HG03442 (cell line): Measurements from ENCODE around the gene RB1.
A peak's percentile ranks its signal among the peaks of the same experiment; 100 is the strongest.

ENCODE experiments used
- ATAC-seq: cut with Tn5 transposase; IDR thresholded peaks from one replicate; pipeline ENCODE4 v1.9.1; 2021; ENCODE audit warnings: mild to moderate bottlenecking, moderate library complexity; ENCODE audit not compliant: unreplicated experiment

RB1 gene

DNA sequence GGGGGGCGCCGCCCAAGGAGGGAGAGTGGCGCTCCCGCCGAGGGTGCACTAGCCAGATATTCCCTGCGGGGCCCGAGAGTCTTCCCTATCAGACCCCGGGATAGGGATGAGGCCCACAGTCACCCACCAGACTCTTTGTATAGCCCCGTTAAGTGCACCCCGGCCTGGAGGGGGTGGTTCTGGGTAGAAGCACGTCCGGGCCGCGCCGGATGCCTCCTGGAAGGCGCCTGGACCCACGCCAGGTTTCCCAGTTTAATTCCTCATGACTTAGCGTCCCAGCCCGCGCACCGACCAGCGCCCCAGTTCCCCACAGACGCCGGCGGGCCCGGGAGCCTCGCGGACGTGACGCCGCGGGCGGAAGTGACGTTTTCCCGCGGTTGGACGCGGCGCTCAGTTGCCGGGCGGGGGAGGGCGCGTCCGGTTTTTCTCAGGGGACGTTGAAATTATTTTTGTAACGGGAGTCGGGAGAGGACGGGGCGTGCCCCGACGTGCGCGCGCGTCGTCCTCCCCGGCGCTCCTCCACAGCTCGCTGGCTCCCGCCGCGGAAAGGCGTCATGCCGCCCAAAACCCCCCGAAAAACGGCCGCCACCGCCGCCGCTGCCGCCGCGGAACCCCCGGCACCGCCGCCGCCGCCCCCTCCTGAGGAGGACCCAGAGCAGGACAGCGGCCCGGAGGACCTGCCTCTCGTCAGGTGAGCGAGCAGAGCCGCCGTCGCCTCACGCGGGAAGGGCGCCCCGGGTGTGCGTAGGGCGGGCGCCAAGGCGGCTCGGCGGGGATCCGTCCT is at the start of gene RB1:
Gene RB1 (plus strand): TSS at position 393 of the 784 bp plus-strand sequence. CDS start 162 bp downstream, at position 555.
- ATAC-seq = peak; percentile 78

DNA sequence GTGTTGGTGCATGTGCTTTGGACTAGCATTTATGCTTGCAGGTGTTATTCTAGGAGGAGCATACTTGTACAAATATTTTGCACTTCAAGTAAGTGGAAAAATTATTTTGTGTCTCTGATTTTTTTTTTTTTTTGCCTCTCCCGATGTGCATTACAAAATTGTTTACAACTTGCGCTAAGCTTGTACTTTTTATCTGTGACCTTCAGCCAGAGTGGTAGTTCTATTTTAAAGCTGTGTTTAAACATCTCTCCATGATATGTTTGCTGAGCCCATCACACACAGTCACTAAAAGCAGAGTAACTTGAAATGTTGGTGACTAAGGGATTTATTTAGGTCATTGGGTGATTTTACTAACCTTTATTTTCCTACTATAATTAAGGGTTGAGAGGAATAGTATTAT is 49.7 kb upstream of the RB1 start:
- no peak for ATAC-seq

DNA sequence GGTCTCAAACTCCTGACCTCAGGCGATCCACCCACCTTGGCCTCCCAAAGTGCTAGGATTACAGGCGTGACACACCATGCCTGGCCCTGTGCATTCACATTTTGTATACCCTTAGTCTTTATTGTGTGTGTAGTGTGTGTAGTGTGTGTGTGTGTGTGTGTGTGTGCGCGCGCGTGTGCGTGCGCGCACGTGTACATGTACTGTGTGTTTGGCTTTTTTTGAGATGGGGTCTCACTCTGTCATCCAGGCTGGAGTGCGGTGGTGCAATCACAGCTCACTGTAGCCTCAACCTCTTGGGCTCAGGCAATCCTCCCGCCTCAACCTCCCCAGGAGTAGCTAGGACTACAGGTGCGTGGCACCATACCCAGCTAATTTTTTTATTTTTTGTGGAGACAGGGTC is 48.5 kb upstream of the RB1 start:
- no peak for ATAC-seq

DNA sequence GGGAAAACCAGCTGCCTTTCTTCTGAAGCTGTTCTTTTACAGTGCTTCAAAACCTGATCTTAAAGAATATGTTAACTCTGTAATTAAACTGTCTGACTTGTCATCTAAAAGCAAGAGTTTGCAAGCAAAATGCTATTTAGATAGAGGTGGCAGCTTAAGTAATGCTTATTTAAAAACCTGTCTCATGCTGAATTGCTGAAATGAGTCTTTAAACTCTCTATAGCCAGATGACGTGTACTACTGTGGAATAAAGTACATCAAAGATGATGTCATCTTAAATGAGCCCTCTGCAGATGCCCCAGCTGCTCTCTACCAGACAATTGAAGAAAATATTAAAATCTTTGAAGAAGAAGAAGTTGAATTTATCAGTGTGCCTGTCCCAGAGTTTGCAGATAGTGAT is 47.6 kb upstream of the RB1 start:
- ATAC-seq = no peak

DNA sequence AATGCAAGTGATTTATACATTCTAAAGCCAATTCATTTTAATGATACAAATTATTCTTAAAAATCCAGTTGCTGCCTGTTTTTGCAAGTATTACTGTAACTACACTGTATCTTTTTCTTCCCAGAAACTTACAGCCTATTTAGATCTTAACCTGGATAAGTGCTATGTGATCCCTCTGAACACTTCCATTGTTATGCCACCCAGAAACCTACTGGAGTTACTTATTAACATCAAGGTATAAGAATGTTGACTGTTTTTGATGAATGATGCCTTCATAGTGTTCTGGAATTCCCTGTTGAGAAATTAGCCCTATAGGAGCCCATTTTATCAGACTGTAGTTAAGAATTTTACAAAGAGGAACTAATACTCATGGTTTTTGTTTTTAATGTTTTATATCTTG is 45.5 kb upstream of the RB1 start:
- ATAC-seq = no peak

DNA sequence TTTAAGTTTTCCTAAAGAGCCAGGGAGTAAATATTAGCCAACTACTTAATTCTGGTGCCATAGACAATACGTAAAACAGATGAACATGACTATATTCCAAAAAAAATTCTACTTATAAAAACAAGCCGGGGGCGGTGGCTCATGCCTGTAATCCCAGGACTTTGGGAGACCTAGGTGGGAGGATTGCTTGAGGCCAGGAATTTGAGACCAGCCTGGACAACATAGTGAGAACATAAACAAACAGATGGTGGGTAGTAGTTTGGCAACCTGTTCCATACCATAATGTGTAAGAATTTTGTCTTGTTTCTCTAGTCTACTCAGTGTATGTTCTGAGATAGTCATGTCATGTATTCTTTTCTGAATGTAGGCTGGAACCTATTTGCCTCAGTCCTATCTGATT is 45.1 kb upstream of the RB1 start:
- ATAC-seq = no peak

DNA sequence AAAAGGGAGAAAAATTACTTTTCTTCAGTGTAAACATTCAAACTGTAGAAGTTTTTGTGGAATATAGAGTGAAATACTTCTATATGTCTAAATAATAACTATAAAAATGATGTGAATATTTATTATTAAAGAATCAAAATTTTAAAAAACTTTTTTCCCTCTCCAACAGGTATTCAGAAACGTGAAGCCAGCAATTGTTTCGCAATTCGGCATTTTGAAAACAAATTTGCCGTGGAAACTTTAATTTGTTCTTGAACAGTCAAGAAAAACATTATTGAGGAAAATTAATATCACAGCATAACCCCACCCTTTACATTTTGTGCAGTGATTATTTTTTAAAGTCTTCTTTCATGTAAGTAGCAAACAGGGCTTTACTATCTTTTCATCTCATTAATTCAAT is 42.6 kb upstream of the RB1 start:
- ATAC-seq = no peak

DNA sequence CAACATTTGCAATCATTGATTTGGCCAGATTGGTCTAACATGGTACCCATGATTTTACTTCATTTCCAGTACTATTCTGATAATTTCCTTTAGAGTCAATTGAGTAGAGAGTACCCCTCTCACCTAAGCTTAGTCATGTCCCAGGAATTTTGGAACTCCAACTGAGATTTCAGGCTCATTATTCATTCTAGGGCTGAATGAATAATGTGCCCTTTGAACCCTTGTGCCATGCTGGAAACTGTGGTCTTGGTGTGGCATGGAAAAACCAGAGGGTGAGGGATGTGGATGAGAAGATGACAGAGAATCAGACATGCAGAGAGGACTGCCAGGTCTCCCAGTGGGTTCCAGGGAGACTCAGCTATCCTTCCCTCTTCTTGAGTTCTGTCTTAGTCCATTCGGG is 40.4 kb upstream of the RB1 start:
- ATAC-seq = no peak

DNA sequence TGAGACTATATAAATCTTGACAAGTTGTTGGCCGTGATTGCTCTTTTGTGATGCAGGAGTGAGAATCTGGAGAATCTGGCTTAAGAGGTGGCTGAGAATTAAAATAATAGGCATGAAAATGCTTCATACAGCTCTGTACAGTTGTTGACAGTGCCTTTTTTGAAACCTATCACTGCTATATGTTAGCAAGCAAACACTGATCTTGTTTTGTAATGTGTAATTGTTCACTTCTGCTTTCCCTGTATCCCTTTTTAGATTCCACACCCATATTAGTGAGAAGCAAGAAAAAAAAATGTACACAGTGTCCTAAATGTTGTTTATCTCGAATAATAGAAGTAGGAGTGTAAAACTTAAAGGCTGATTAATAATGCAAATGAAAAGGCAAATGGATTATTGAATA is 39.5 kb upstream of the RB1 start:
- ATAC-seq = no peak

DNA sequence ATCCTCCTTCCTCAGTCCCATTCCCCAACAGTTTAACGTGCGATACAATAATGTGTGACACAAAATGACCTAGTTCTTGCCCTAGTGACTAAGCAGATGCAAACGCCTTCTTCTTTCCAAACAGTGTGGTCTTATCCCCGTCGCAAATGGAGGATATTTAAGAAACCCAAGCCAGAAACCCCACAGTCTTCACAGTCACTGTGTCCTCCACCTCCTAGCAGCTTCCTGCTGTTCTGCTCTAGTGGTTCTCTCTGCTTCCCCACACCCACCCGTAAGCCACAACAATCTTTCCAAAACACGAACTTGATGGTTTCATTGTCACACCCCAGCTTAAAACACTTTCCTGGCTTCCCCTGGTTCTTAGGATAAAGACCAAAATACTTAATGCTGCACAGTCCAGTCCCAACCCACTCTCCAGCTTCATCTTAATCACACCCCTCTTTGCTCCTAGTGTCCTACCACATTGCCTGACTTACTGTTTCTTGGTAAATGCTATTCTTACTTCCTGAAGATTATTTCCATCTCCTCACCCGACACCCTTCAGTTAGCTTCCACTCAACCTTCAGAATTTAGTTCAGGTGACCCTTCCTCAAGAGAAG is 38.2 kb upstream of the RB1 start:
- ATAC-seq = peak; percentile 80

DNA sequence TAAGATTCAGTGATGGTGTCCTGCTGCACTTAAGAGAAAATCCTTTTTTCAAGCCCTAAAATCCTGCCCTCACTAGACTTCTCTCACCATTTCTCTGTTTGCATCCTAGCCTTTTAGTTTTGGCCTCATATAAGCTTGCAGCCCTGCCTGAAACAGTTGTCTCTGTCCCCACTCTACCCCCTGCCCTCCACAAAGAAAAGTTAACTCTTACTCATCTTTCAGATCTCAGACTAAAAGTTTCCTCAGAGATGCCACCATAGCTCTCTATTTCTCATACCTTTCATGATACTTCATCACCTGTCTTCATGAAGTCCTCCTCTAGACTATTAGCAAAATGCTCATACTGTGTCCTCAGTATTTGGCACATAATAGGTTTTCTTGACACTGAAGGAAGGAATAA is 37.4 kb upstream of the RB1 start:
- no peak for ATAC-seq

DNA sequence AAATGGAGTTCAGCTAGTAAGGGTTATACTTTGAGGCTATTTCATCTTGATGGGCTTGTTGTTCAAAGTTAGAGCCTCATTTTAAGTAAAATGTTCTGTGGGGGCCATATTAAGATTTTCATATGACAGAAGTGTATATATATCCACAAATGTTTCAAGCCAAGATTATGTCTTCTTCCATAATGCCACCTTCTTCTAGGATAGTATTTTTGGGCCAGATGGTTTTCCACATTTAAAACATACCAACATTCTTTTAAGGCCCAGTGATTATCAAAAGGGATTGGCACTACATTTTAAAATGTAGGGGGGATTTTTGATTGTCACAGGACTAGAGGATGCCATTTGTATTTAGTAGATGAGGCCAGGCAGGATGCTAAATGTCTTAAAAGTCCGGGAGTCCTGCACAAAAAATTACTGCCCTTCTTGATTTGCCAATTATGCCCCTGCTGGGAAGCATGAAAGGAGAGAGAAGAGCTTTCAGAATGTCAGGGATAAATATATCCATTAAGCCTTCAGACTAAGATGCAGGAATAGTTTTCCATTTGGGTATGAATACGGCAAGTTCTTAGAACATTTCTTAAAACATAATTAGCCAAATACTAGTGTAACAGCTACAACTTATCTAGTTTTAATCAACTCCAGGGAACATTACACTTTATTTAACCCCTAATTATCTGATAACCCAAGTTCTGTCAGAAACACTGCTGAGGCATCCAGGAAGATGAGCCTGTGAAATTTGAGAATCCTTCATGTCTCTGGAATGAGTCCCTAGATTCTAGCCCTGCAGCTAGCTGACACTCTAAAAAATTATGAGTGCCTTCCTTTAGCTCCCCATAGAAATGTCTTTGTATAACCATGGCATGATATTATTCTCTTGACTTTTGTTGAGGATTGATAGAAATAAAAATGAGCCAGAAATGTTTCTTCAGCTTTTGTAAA is 36.6 kb upstream of the RB1 start:
- ATAC-seq = no peak

DNA sequence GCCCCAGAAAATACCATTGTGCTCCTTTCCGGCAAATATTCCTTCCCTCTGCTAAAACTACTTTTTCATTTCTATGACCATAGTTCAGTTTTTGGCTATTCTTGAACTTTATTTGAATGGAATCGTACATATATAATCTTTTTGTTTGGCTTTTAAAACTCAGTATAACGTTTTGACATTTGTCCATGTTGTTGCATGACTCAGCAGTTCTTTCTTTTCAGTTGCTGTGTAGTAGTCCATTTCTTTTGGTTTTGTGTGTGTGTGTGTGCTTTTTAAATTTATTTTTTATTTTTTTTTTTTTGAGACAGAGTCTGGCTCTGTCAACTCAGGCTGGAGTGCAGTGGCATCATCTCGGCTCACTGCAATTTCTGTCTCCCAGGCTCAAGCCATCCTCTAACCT is 35.5 kb upstream of the RB1 start:
- ATAC-seq = no peak

DNA sequence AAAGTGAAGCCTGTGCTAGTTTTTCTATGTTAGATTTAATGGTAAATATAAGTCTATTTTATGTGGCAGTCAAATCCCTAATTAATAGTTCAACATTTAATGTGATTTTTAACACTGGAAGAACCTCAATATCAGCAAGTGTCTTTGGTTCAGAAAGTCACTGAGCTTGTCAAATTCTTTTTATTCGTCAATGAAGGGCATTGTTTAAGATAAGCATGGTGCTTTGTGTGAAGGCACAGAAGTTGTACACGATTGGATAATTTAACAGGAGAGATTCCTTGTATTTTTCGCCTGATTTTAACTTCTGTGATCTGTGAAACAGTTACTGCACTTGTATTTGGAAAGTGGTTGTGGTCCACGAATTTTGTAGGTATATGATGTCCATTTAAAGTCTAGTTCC is 30.2 kb upstream of the RB1 start:
- ATAC-seq = no peak

DNA sequence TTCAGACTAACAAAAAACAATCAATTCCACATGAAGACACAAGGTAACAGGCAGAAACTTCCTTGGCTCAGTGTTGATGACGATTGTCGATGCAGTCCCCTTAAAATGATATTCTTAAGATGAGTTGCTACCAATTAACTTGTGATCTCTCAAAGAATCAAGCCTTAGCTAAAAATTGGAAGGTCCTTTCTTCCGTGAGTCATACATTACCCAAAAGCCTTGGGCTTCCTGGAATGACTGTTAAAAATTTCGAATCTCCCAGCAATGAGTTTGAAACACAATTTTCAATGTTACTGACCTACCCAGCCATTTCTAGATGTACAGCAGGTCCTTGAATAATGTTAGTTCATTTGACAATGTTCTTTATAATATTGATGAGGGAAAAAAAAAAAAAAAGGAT is 28.0 kb upstream of the RB1 start:
- no peak for ATAC-seq

DNA sequence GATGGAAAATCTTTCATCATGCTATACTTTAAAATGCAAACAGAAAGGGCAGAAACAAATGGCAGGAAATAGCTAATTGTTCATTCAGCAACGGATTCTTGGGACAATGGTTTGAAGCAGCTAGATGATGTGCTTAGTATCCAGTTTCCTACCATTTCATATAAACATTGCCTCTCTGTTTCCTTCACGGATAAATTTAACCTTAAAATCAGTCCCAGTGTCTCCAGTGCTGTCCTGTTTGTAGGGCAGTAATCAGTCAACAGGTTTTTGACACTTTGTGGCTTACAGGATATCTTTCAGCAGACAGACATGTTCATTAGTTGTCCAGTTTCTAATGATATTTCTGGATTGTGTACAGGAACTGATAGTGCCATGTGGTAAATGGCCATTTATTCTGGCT is 24.7 kb upstream of the RB1 start:
- ATAC-seq = no peak

DNA sequence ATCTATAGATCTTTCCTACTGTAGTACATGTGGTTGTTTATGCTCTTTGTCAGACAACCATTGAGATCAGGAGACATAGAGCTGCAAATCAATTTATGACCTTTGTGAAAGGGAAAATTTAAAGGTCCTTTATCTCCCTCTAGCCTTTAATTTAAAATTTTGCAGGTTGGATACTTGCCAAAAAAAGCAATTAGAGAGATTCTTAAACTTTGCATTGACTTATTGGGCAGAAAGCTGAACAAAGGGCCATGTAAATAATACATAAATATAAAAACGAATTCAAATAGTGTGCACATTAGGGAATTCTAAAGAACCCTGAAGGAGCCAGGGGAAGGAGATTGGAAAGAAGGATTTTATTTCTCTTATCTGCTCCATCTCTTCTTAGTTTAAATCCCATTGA is 22.0 kb upstream of the RB1 start:
- ATAC-seq = no peak

DNA sequence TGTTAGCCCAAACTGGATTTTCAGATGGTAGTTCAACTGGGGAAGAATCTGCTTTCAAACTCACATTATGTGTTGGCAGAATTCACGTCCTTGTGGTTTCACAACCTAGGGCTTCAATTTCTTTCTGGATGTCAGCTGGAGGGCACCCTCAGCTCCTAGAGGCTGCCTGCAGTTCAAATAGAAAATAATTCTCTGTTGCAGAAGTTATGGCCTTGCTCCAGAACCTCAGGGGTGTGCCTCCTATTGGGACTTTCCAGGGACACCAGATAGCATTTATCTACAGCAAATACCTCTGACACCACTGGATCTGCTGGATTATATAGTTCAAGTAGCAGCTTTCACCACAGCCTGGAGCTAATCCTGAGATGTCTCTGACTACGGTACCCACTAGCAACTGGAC is 11.8 kb upstream of the RB1 start:
- no peak for ATAC-seq

DNA sequence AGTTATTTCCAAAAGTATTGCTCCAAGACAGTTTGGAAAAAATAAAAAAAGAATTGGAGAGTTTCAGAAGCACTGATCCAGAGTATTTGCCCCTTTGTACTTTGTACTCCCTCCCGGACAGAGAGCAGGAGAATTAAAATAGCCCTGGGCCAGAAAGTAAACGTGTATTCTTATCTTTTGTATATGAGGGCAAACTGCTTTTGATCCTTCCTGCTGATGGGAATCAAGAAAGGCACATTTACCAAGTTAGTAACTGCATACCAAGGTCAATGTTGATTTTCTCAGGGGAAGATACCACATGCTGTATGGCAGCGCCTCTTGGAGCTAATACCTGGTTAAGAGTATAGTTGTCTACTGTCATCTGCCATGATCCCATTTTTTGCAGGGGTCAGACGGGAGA is 10.9 kb upstream of the RB1 start:
- no peak for ATAC-seq

DNA sequence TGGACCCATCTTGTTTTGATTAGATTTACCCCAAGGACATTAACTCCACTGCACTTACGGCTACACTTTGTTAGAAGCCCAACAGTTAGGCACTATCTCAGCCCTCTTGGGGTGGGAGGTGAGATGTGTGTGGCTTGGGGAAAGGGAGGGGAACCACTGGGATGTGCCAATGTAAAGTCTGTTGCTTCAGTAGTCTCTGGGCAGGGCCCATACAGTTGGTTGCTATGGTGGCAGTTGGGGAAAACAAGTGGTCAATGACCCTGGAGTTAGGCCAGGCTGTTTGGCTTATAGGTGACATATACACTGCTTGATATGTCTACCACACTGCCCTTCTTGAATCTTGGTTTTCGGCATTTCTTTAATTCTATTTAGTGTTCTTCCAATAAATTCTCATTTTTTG is 8.9 kb upstream of the RB1 start:
- no peak for ATAC-seq

DNA sequence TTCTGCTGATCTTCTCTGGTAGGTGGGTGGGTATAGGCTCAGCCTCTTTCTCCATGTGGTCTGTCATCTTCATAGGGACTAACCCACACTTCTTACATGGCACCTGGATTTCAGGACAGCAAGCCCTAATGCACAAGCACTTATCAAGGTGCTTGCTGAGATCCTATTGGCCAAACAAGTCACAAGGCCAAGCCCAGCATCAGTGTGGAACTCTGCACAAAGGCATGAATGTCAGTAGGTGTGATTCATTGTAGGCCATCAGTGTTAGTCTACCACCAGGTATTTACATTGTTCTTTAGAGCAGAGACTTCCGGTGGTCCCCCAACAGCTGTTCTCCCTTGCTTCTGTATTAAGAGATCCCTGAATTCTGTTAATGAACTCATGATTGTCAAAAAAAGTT is 8.3 kb upstream of the RB1 start:
- no peak for ATAC-seq

DNA sequence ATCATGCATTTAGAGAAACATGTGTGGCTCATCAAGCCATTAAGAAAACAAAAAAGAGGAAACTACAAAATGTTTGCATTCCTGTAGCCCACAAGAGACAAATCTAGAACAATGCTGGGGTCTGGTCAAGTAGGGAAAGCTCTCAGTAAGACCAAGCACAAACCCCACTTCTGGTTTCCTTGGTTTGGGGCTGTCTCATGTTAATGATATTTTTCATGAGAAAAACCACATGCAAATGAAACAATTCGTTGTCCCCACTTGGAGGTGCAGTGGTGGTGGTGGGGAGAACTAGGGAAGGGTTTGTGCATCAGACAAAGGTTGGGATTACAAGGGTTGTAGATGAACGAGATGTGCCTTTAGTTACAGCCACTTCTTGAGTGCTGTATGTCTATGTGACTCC is 7.0 kb upstream of the RB1 start:
- no peak for ATAC-seq
